Stimulated activated CD4-positive, alpha-beta T cell treated with anti-CD3 and anti-CD28 coated beads, Interleukin-1b, Interleukin-23, amount 100 ng/mL, for 1 hour (primary cell): Measurements from ENCODE around the gene ZNF792.
"Not testable (repeated sequence)": the region's sequence is repeated elsewhere in the genome, so short reads cannot be mapped to it uniquely, and the experiment has no call there.

ENCODE experiments used
- DNase-seq, 2 donors: peaks; one replicate each; pipeline ENCODE4 v3.0.0-alpha.2; 2020; ENCODE audit warnings: low read depth in 2 of 2

Gene ZNF792

GRCh38 chr19:34998777-34999497 lies 34.9 kb upstream of the ZNF792 start:
- no peak for DNase-seq

- DNase-seq: not testable (repeated sequence)
Measured at GRCh38 chr19:34998224-34998623, 34.2 kb upstream of the ZNF792 start.

GRCh38 chr19:34997071-34997617 lies 33.1 kb upstream of the ZNF792 start:
- no peak for DNase-seq

- DNase-seq: no peak
Measured at GRCh38 chr19:34995551-34995950, 31.5 kb upstream of the ZNF792 start.

- no peak for DNase-seq
Measured at GRCh38 chr19:34994643-34995541, 30.9 kb upstream of the ZNF792 start.

GRCh38 chr19:34994286-34994642 lies 30.2 kb upstream of the ZNF792 start:
- DNase-seq: no peak

- DNase-seq: not testable (repeated sequence)
Measured at GRCh38 chr19:34992582-34992981, 28.6 kb upstream of the ZNF792 start.

GRCh38 chr19:34991542-34992333 lies 27.7 kb upstream of the ZNF792 start:
- no peak for DNase-seq

GRCh38 chr19:34990578-34991192 lies 26.7 kb upstream of the ZNF792 start:
- no peak for DNase-seq

- DNase-seq: no peak
Measured at GRCh38 chr19:34989298-34989697, 25.3 kb upstream of the ZNF792 start.

- DNase-seq: no peak
Measured at GRCh38 chr19:34988119-34988518, 24.1 kb upstream of the ZNF792 start.

- no peak for DNase-seq
Measured at GRCh38 chr19:34985249-34986022, 21.4 kb upstream of the ZNF792 start.

GRCh38 chr19:34984287-34984686 lies 20.3 kb upstream of the ZNF792 start:
- DNase-seq: no peak

GRCh38 chr19:34983786-34984185 lies 19.8 kb upstream of the ZNF792 start:
- DNase-seq: no peak

GRCh38 chr19:34982275-34982674 lies 18.2 kb upstream of the ZNF792 start:
- DNase-seq: no peak

GRCh38 chr19:34979819-34980640 lies 16.0 kb upstream of the ZNF792 start:
- no peak for DNase-seq

GRCh38 chr19:34976611-34977010 lies 12.6 kb upstream of the ZNF792 start:
- no peak for DNase-seq

- DNase-seq: no peak
Measured at GRCh38 chr19:34975056-34975455, 11.0 kb upstream of the ZNF792 start.

GRCh38 chr19:34974646-34975045 lies 10.6 kb upstream of the ZNF792 start:
- DNase-seq: no peak

GRCh38 chr19:34972163-34972705 lies 8.2 kb upstream of the ZNF792 start:
- no peak for DNase-seq
